Tibial nerve (tissue), 4 donors: Measurements from ENCODE around the gene TBC1D14.

ENCODE experiments used
- CTCF ChIP-seq, 5 experiments: fragments of 200-600 bp in 3 of 5; fragments of 450-650 bp in 2 of 5; sonication (generic) in 3 of 5; IDR thresholded peaks; one replicate each; pipeline ENCODE4 v1.5.1; 2016 to 2019; ENCODE audit warnings: antibody characterized with exemption in 5 of 5, mild to moderate bottlenecking in 3 of 5, moderate library complexity in 2 of 5
- EP300 ChIP-seq, 2 donors: sonication (generic); formaldehyde crosslinking; IDR thresholded peaks; one replicate each; pipeline ENCODE4 v1.6.1; 2017; ENCODE audit warnings: antibody characterized with exemption in 2 of 2, mild to moderate bottlenecking in 1 of 2
- POLR2A ChIP-seq, 2 donors: fragments of 450-650 bp; IDR thresholded peaks; one replicate each; pipeline ENCODE4 v1.6.1; 2017; ENCODE audit warnings: antibody characterized with exemption in 2 of 2, mild to moderate bottlenecking in 2 of 2, moderate library complexity in 2 of 2

GRCh38 chr4:6988016-6988715, 78.5 kb downstream of the TBC1D14 start:
- TF ChIP-seq CTCF (IDR thresholded peaks at IDR 0.05): no peak
- no peak for TF ChIP-seq POLR2A (IDR thresholded peaks at IDR 0.05)
- no peak for TF ChIP-seq EP300 (IDR thresholded peaks at IDR 0.05)
